SK-N-SH (cell line): Measurements from ENCODE around the gene LSR. TPM values are rescaled to one million over a fixed set of nuclear protein-coding genes. Genes with fewer than 3 reads are reported as not detected.

Experiments used
- CTCF ChIA-PET: fragments of 300-600, 350-600 bp; formaldehyde crosslinking; extraction: SDS; loops from one replicate; lab custom pipeline; 2021; lab: Yijun Ruan, JAX
- POLR2A ChIA-PET: fragments of 350-600 bp; sonication (Branson Sonifier 250); formaldehyde crosslinking; extraction: SDS; loops from one replicate; lab custom pipeline; 2020; ENCODE audit warnings: antibody characterized with exemption, inconsistent platforms; lab: Yijun Ruan, JAX
- DNase-seq: peaks from one replicate; pipeline ENCODE4 v3.0.0; 2012
- H2AFZ ChIP-seq: fragments of 200-600 bp; sonication (generic); 2 replicates; pipeline ENCODE4 v1.8.1; 2016; ENCODE audit warnings: antibody characterized with exemption, mild to moderate bottlenecking, low read depth
- H3F3A ChIP-seq: fragments of 200-600 bp; sonication (generic); replicated peaks from 2 replicates; pipeline ENCODE3; 2016; ENCODE audit warnings: antibody characterized with exemption, mild to moderate bottlenecking; ENCODE audit not compliant: insufficient read depth
- H3K27ac ChIP-seq, 2 experiments: fragments of 200-500 bp in 1 of 2; fragments of 200-600 bp in 1 of 2; sonication (Bioruptor generic) in 1 of 2; sonication (generic), shearing (Covaris generic) in 1 of 2; 2 replicates each; pipeline versions ENCODE4 v1.5.1 to v1.6.1; 2014 to 2016; ENCODE audit warnings: low read depth in 2 of 2, inconsistent platforms in 1 of 2, low read length in 1 of 2, mild to moderate bottlenecking in 1 of 2, mixed read lengths in 1 of 2
- H3K27me3 ChIP-seq: fragments of 200-600 bp; sonication (generic), shearing (Covaris generic); 2 replicates; pipeline ENCODE4 v1.6.1; 2016; ENCODE audit warnings: mixed run types; ENCODE audit not compliant: insufficient read depth
- H3K36me3 ChIP-seq, 2 experiments: fragments of 200-500 bp in 1 of 2; fragments of 200-600 bp in 1 of 2; sonication (Bioruptor generic) in 1 of 2; sonication (generic) in 1 of 2; replicated peaks in 1 of 2; 2 replicates each; pipeline versions ENCODE3 to v1.5.1; 2014 to 2016; ENCODE audit warnings: low read length in 1 of 2, mild to moderate bottlenecking in 1 of 2; ENCODE audit not compliant: insufficient read depth in 2 of 2, control insufficient read depth in 1 of 2
- H3K4me1 ChIP-seq, 2 experiments: fragments of 200-500 bp in 1 of 2; fragments of 200-600 bp in 1 of 2; sonication (Bioruptor generic) in 1 of 2; sonication (generic), shearing (Covaris generic) in 1 of 2; 2 replicates each; pipeline versions ENCODE4 v1.5.1 to v1.6.1; 2014 to 2016; ENCODE audit warnings: low read depth in 1 of 2, low read length in 1 of 2, mixed run types in 1 of 2; ENCODE audit not compliant: insufficient read depth in 2 of 2, control insufficient read depth in 1 of 2
- H3K4me2 ChIP-seq: fragments of 200-600 bp; sonication (generic), shearing (Covaris generic); 2 replicates; pipeline ENCODE4 v1.6.1; 2017; ENCODE audit warnings: mixed run types
- H3K4me3 ChIP-seq, 2 experiments: fragments of 200-500 bp in 1 of 2; fragments of 200-600 bp in 1 of 2; sonication (Bioruptor generic) in 1 of 2; sonication (generic), shearing (Covaris generic) in 1 of 2; 2 replicates each; pipeline versions ENCODE4 v1.5.1 to v1.8.1; 2014 to 2016; ENCODE audit warnings: low read depth in 2 of 2, inconsistent platforms in 1 of 2, low read length in 1 of 2, mild to moderate bottlenecking in 1 of 2, mixed read lengths in 1 of 2, moderate library complexity in 1 of 2
- H3K79me2 ChIP-seq: fragments of 200-600 bp; sonication (generic); 2 replicates; pipeline ENCODE4 v1.8.1; 2017; ENCODE audit warnings: mild to moderate bottlenecking; ENCODE audit not compliant: insufficient read depth
- H3K9ac ChIP-seq: fragments of 200-600 bp; sonication (generic); 2 replicates; pipeline ENCODE4 v1.6.1; 2017; ENCODE audit warnings: mixed run types
- H3K9me2 ChIP-seq: fragments of 200-600 bp; sonication (generic); 2 replicates; pipeline ENCODE4 v1.6.1; 2017; ENCODE audit warnings: mixed run types
- H3K9me3 ChIP-seq: fragments of 200-600 bp; sonication (generic); 2 replicates; pipeline ENCODE4 v1.6.1; 2017; ENCODE audit warnings: mixed run types, mild to moderate bottlenecking, moderate library complexity
- H4K20me1 ChIP-seq: fragments of 200-600 bp; sonication (generic); 2 replicates; pipeline ENCODE4 v1.6.1; 2017; ENCODE audit warnings: mild to moderate bottlenecking, mixed run types; ENCODE audit not compliant: insufficient read depth
- CTCF ChIP-seq: fragments of 200-600 bp; sonication (generic); IDR thresholded peaks from 2 replicates; pipeline ENCODE4 v1.6.1; 2017; ENCODE audit warnings: antibody characterized with exemption, mild to moderate bottlenecking, moderate library complexity
- EP300 ChIP-seq, 2 experiments: IDR thresholded peaks; 2 replicates each; pipeline versions ENCODE4 v1.4.0 to v1.6.1; 2012; ENCODE audit warnings: borderline replicate concordance in 1 of 2, low read depth in 1 of 2, low read length in 1 of 2
- GABPA ChIP-seq: IDR thresholded peaks from 2 replicates; pipeline ENCODE4 v1.4.0; 2012; ENCODE audit warnings: low read depth, mild to moderate bottlenecking
- GATA2 ChIP-seq: sonication (generic); formaldehyde crosslinking; IDR thresholded peaks from 2 replicates; pipeline ENCODE4 v1.5.0; 2020; ENCODE audit warnings: mild to moderate bottlenecking, missing genetic modification reagents
- NRF1 ChIP-seq: IDR thresholded peaks from 2 replicates; pipeline ENCODE4 v1.6.1; 2012; ENCODE audit warnings: low read depth, mild to moderate bottlenecking, low read length
- POLR2AphosphoS5 ChIP-seq: IDR thresholded peaks from 2 replicates; pipeline ENCODE4 v1.6.1; 2012; ENCODE audit warnings: low read depth, low read length
- RAD21 ChIP-seq: IDR thresholded peaks from 2 replicates; pipeline ENCODE4 v1.6.1; 2012; ENCODE audit warnings: mild to moderate bottlenecking, low read length
- SMC3 ChIP-seq: IDR thresholded peaks from 2 replicates; pipeline ENCODE4 v1.6.1; 2012; ENCODE audit warnings: low read depth, low read length, improper control_type of control experiment
- TEAD4 ChIP-seq: IDR thresholded peaks from 2 replicates; pipeline ENCODE4 v1.4.0; 2012; ENCODE audit warnings: mild to moderate bottlenecking, borderline replicate concordance; ENCODE audit not compliant: insufficient read depth
- USF1 ChIP-seq: IDR thresholded peaks from 2 replicates; pipeline ENCODE4 v1.4.0; 2012; ENCODE audit warnings: low read depth, borderline replicate concordance
- YY1 ChIP-seq: IDR thresholded peaks from 2 replicates; pipeline ENCODE4 v1.4.0; 2012; ENCODE audit warnings: low read depth, mild to moderate bottlenecking
- WGBS: methylation state at CpG from one replicate; pipeline ENCODE4 v1.1.6; 2017; ENCODE audit warnings: low lambda C conversion rate; 5-methylcytosine and 5-hydroxymethylcytosine counted together
- polyA plus RNA-seq, 3 experiments: library from polyadenylated mRNA; depleted of rRNA; stranded (reverse); fragments of >200 nt; gene quantifications; 2 replicates each; pipeline ENCODE4 v1.2.3, GENCODE V29; 2012

LSR gene
- polyA plus RNA-seq, 1 of the 3 experiments (the other 2 are of a cell fraction), result 0.62 TPM

DNA sequence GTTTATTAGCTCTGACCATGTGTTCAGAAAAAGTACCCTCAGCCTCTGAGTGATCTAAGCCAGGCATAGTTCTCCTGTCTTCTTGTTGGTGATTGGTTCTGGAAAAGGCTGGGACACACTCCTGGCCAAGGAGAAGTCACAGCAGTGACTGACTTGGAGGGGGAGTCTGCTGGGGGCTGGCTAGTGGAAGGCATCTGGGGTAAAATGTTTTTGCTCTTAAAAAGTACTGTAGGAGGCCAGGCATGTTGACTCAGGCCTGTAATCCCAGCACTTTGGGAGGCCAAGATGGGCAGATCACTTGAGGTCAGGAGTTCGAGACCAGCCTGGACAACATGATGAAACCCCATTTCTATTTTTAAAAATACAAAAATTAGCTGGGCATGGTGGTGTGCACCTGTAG is 41.9 kb upstream of the LSR start:
- no peak for DNase-seq
- H3K4me1 ChIP-seq, result no peaks in the 10 kb centered on the region
- H3K4me2 ChIP-seq, result no peak overlapping the region
- H3K36me3 ChIP-seq, result no peaks in the 10 kb centered on the region
- 50% methylated on average over 1 of the region's 1 CpG for WGBS
- no peak overlapping the region for H3K4me3 ChIP-seq
- no peaks in the 10 kb centered on the region for H3F3A ChIP-seq
- ChIA-PET CTCF (no interaction called here), POLR2A (no interaction called here)
- no peak overlapping the region for H2AFZ ChIP-seq
- no peak overlapping the region for H3K27ac ChIP-seq
- TF ChIP-seq GATA2 (CRISPR knock-in tag) (no peak), POLR2AphosphoS5 (no peak), GABPA (no peak), YY1 (no peak), CTCF (no peak), RAD21 (no peak), NRF1 (no peak), SMC3 (no peak), USF1 (no peak)
- no peaks in the 10 kb centered on the region for H3K9me3 ChIP-seq
- H4K20me1 ChIP-seq, result no peaks in the 10 kb centered on the region
- peaks cover 19% of the 10 kb centered on the region; the same call in 1 of the 2 replicates for H3K27me3 ChIP-seq
- no peaks in the 10 kb centered on the region for H3K79me2 ChIP-seq
- no peaks in the 10 kb centered on the region for H3K9me2 ChIP-seq
- H3K9ac ChIP-seq, result no peak overlapping the region

GRCh38 chr19:35207391-35207871 is 41.4 kb upstream of the LSR start:
- no peak for TF ChIP-seq EP300 (IDR thresholded peaks at IDR 0.05; ENCODE audit: borderline replicate concordance in 1 of 2, low read depth in 1 of 2, low read length in 1 of 2)
- no peak for TF ChIP-seq GATA2 (CRISPR knock-in tag)
- TF ChIP-seq TEAD4, result no peak
- Histone ChIP-seq H3K4me3 (no peak overlapping the region), H3K9ac (no peak overlapping the region), H3K9me2 (no peaks in the 10 kb centered on the region), H3K27me3 (peaks cover 19% of the 10 kb centered on the region; the same call in 1 of the 2 replicates), H3F3A (no peaks in the 10 kb centered on the region), H3K27ac (no peak overlapping the region), H3K4me2 (no peak overlapping the region), H3K79me2 (no peaks in the 10 kb centered on the region), H3K36me3 (no peaks in the 10 kb centered on the region), H3K9me3 (no peaks in the 10 kb centered on the region), H3K4me1 (no peaks in the 10 kb centered on the region), H4K20me1 (no peaks in the 10 kb centered on the region), H2AFZ (no peak overlapping the region)
- POLR2A ChIA-PET, result no interaction called here
- CTCF ChIA-PET, result no interaction called here
- WGBS, result 55% methylated on average over 8 of the region's 8 CpGs
- no peak for DNase-seq
